ENCODE measurements around the gene PYDC2. TPM values are rescaled to one million over a fixed set of nuclear protein-coding genes. Genes with fewer than 3 reads are reported as not detected.

Gene PYDC2
- polyA plus RNA-seq, 1 of the 3 experiments (the other 2 are of a cell fraction) = not detected

Small RNAs within 50 kb of the gene (small RNA-seq; reads per million reads assigned to genes)
- 0 reads per million in 7 experiments for gene PYDC2

Other genes starting within 250 kb of the PYDC2 start
- gene CCDC50, start 131.8 kb upstream of the PYDC2 start, polyA plus RNA-seq (2012; rRNA removed) = 21.9 and 23.6 TPM in 2 replicates
- gene UTS2B, start 130.6 kb upstream of the PYDC2 start, polyA plus RNA-seq (2012; rRNA removed) = 0.03 and 0.23 TPM in 2 replicates